GM12878 (cell line): ENCODE results near the gene FAM83G.
"Not testable (repeated sequence)": the region's sequence is repeated elsewhere in the genome, so short reads cannot be mapped to it uniquely, and the experiment has no call there.

Experiments used
- CHD2 ChIP-seq: IDR thresholded peaks from 2 replicates; pipeline ENCODE4 v1.6.1; 2011; ENCODE audit warnings: low read depth, low read length, improper control_type of control experiment, borderline replicate concordance
- EGR1 ChIP-seq, 2 experiments: IDR thresholded peaks; 1 replicate in 1 of 2; 2 replicates in 1 of 2; pipeline ENCODE4 v1.6.1; 2011 to 2012; ENCODE audit warnings: low read depth in 2 of 2, low read length in 2 of 2, borderline replicate concordance in 1 of 2, mild to moderate bottlenecking in 1 of 2, moderate library complexity in 1 of 2
- ESRRA ChIP-seq: IDR thresholded peaks from 2 replicates; pipeline ENCODE4 v1.6.1; 2012; ENCODE audit warnings: mild to moderate bottlenecking, low read length, improper control_type of control experiment
- EZH2 ChIP-seq: IDR thresholded peaks from 2 replicates; pipeline ENCODE4 v1.6.1; 2012; ENCODE audit warnings: low read depth, mild to moderate bottlenecking, control low read depth, inconsistent platforms, low read length, borderline replicate concordance; ENCODE audit not compliant: control insufficient read depth
- NFYB ChIP-seq: IDR thresholded peaks from 2 replicates; pipeline ENCODE4 v1.6.1; 2011; ENCODE audit warnings: low read depth, mild to moderate bottlenecking, low read length, improper control_type of control experiment, moderate library complexity; ENCODE audit not compliant: insufficient read depth
- NRF1 ChIP-seq: conservative IDR thresholded peaks from 2 replicates; pipeline ENCODE4 v1.6.1; 2011; ENCODE audit warnings: mild to moderate bottlenecking, low read depth, low read length, improper control_type of control experiment
- POLR2A ChIP-seq: IDR thresholded peaks from 2 replicates; pipeline ENCODE4 v1.6.1; 2011; ENCODE audit warnings: low read depth, mild to moderate bottlenecking, low read length
- TAF1 ChIP-seq: IDR thresholded peaks from 2 replicates; pipeline ENCODE4 v1.6.1; 2011; ENCODE audit warnings: mild to moderate bottlenecking, low read depth, low read length, borderline replicate concordance
- TCF12 ChIP-seq: IDR thresholded peaks from 2 replicates; pipeline ENCODE4 v1.6.1; 2011; ENCODE audit warnings: low read depth, mild to moderate bottlenecking, low read length
- WRNIP1 ChIP-seq: IDR thresholded peaks from 2 replicates; pipeline ENCODE4 v1.6.1; 2011; ENCODE audit warnings: low read depth, low read length, improper control_type of control experiment, borderline replicate concordance
- ZNF687 ChIP-seq: fragments of 450-650 bp; IDR thresholded peaks from 2 replicates; pipeline ENCODE4 v1.6.1; 2017; ENCODE audit warnings: mild to moderate bottlenecking, moderate library complexity
- ZSCAN29 ChIP-seq: fragments of 450-650 bp; IDR thresholded peaks from 2 replicates; pipeline ENCODE4 v1.6.1; 2017; ENCODE audit warnings: mild to moderate bottlenecking, moderate library complexity
- TF ChIP-seq, protein P1 (sequence below): IDR thresholded peaks from 2 replicates; pipeline ENCODE4 v1.6.1; 2012; ENCODE audit warnings: mild to moderate bottlenecking, low read depth, low read length
- TF ChIP-seq, protein P2 (sequence below), 3 experiments: IDR thresholded peaks in 2 of 3; conservative IDR thresholded peaks in 1 of 3; 2 replicates each; pipeline ENCODE4 v1.5.1; 2011; ENCODE audit warnings: low read depth in 3 of 3, low read length in 3 of 3, mild to moderate bottlenecking in 3 of 3, control low read depth in 2 of 3, moderate library complexity in 2 of 3, inconsistent platforms in 1 of 3, mixed read lengths in 1 of 3; ENCODE audit not compliant: control insufficient read depth in 2 of 3, insufficient read depth in 1 of 3; ENCODE audit errors: extremely low read depth in 1 of 3

DNA sequence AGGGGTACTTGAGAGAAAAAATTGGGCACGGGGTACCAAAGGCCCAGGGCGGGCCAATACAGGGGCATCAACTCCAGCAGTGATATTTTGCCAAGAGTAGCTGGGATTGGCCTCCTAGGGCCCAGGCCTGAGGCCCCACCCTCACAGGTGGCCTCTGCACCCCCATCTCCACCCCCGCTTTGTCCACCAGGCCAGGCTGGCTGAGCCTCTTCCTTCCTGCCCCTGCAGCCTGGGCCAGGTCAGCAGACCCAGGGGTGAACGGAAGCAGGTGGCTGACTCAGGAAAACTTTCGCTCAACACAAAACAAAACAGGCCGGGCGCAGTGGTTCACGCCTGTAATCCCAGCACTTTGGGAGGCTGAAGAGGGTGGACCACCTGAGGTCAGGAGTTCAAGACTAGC, 38.5 kb upstream of the FAM83G start:
- not testable (repeated sequence) for TF ChIP-seq EGR1 (IDR thresholded peaks at IDR 0.05; ENCODE audit: borderline replicate concordance in 1 of 2, low read depth in 2 of 2, low read length in 2 of 2); POLR2A; EZH2; NRF1; WRNIP1; CHD2; ZSCAN29; TCF12; ZNF687; ESRRA; NFYB; TAF1
- TF ChIP-seq, protein P1, sequence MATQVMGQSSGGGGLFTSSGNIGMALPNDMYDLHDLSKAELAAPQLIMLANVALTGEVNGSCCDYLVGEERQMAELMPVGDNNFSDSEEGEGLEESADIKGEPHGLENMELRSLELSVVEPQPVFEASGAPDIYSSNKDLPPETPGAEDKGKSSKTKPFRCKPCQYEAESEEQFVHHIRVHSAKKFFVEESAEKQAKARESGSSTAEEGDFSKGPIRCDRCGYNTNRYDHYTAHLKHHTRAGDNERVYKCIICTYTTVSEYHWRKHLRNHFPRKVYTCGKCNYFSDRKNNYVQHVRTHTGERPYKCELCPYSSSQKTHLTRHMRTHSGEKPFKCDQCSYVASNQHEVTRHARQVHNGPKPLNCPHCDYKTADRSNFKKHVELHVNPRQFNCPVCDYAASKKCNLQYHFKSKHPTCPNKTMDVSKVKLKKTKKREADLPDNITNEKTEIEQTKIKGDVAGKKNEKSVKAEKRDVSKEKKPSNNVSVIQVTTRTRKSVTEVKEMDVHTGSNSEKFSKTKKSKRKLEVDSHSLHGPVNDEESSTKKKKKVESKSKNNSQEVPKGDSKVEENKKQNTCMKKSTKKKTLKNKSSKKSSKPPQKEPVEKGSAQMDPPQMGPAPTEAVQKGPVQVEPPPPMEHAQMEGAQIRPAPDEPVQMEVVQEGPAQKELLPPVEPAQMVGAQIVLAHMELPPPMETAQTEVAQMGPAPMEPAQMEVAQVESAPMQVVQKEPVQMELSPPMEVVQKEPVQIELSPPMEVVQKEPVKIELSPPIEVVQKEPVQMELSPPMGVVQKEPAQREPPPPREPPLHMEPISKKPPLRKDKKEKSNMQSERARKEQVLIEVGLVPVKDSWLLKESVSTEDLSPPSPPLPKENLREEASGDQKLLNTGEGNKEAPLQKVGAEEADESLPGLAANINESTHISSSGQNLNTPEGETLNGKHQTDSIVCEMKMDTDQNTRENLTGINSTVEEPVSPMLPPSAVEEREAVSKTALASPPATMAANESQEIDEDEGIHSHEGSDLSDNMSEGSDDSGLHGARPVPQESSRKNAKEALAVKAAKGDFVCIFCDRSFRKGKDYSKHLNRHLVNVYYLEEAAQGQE, result not testable (repeated sequence)
- TF ChIP-seq, protein P2, sequence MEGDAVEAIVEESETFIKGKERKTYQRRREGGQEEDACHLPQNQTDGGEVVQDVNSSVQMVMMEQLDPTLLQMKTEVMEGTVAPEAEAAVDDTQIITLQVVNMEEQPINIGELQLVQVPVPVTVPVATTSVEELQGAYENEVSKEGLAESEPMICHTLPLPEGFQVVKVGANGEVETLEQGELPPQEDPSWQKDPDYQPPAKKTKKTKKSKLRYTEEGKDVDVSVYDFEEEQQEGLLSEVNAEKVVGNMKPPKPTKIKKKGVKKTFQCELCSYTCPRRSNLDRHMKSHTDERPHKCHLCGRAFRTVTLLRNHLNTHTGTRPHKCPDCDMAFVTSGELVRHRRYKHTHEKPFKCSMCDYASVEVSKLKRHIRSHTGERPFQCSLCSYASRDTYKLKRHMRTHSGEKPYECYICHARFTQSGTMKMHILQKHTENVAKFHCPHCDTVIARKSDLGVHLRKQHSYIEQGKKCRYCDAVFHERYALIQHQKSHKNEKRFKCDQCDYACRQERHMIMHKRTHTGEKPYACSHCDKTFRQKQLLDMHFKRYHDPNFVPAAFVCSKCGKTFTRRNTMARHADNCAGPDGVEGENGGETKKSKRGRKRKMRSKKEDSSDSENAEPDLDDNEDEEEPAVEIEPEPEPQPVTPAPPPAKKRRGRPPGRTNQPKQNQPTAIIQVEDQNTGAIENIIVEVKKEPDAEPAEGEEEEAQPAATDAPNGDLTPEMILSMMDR (IDR thresholded peaks at IDR 0.05 in 2 of 3, conservative IDR thresholded peaks at IDR 0.05 in 1 of 3; ENCODE audit: control insufficient read depth in 2 of 3, extremely low read depth in 1 of 3, insufficient read depth in 1 of 3, low read depth in 3 of 3, low read length in 3 of 3), result not testable (repeated sequence)
